ENCODE measurements around the gene DDAH2.
"Not testable (repeated sequence)": the region's sequence is repeated elsewhere in the genome, so short reads cannot be mapped to it uniquely, and the experiment has no call there.

DDAH2 gene

GRCh38 chr6:31713465-31713864, 15.6 kb downstream of the DDAH2 start:
- no peak for DNase-seq (ENCODE audit: low read depth)

- DNase-seq (ENCODE audit: low read depth) = no peak
Measured at GRCh38 chr6:31712296-31712695, 16.8 kb downstream of the DDAH2 start.

- no peak for DNase-seq (ENCODE audit: low read depth)
Measured at GRCh38 chr6:31711233-31711632, 17.9 kb downstream of the DDAH2 start.

GRCh38 chr6:31710523-31711219, 18.4 kb downstream of the DDAH2 start:
- DNase-seq (ENCODE audit: low read depth) = no peak

GRCh38 chr6:31709157-31709556, 19.9 kb downstream of the DDAH2 start:
- not testable (repeated sequence) for DNase-seq (ENCODE audit: low read depth)

- DNase-seq (ENCODE audit: low read depth) = no peak
Measured at GRCh38 chr6:31708224-31708623, 20.9 kb downstream of the DDAH2 start.

GRCh38 chr6:31707701-31708100, 21.4 kb downstream of the DDAH2 start:
- no peak for DNase-seq (ENCODE audit: low read depth)

- DNase-seq (ENCODE audit: low read depth) = no peak
Measured at GRCh38 chr6:31706599-31706998, 22.5 kb downstream of the DDAH2 start, which contains the start of gene LY6G6F. Gene LY6G6F, plus strand, starts transcription at chr6:31706866. Its CDS starts 41 bp downstream, at chr6:31706907.

GRCh38 chr6:31705931-31706330, 23.2 kb downstream of the DDAH2 start:
- DNase-seq (ENCODE audit: low read depth) = no peak

- peak; percentile 94 for DNase-seq (ENCODE audit: low read depth)
Measured at GRCh38 chr6:31702819-31703716, 26.0 kb downstream of the DDAH2 start, which contains the start of gene ABHD16A. Gene ABHD16A, minus strand, starts transcription at chr6:31703324. Its CDS starts 43 bp downstream, at chr6:31703281.

- DNase-seq (ENCODE audit: low read depth) = no peak
Measured at GRCh38 chr6:31702405-31702818, 26.7 kb downstream of the DDAH2 start.

GRCh38 chr6:31701666-31702404, 27.3 kb downstream of the DDAH2 start:
- DNase-seq (ENCODE audit: low read depth) = no peak

- DNase-seq (ENCODE audit: low read depth) = no peak
Measured at GRCh38 chr6:31700740-31701401, 28.2 kb downstream of the DDAH2 start.

- DNase-seq (ENCODE audit: low read depth) = no peak
Measured at GRCh38 chr6:31697555-31697954, 31.5 kb downstream of the DDAH2 start.

GRCh38 chr6:31693535-31693934, 35.6 kb downstream of the DDAH2 start:
- DNase-seq (ENCODE audit: low read depth) = no peak

GRCh38 chr6:31692886-31693285, 36.2 kb downstream of the DDAH2 start:
- no peak for DNase-seq (ENCODE audit: low read depth)

- no peak for DNase-seq (ENCODE audit: low read depth)
Measured at GRCh38 chr6:31692353-31692752, 36.7 kb downstream of the DDAH2 start.

- DNase-seq (ENCODE audit: low read depth) = no peak
Measured at GRCh38 chr6:31691564-31692108, 37.5 kb downstream of the DDAH2 start.

- no peak for DNase-seq (ENCODE audit: low read depth)
Measured at GRCh38 chr6:31691078-31691463, 38.0 kb downstream of the DDAH2 start.

GRCh38 chr6:31690231-31691077, 38.6 kb downstream of the DDAH2 start:
- DNase-seq (ENCODE audit: low read depth) = no peak

All from HS-27A (cell line).